NCI-H82 (cell line): ENCODE measurements around the gene CHAC1.
"Not testable (repeated sequence)": the region's sequence is repeated elsewhere in the genome, so short reads cannot be mapped to it uniquely, and the experiment has no call there.

Source experiments
- DNase-seq: peaks from one replicate; lab custom pipeline; 2025; lab: John Stamatoyannopoulos, UW

The CHAC1 gene

GRCh38 chr15:40937762-40938535, 15.3 kb upstream of the CHAC1 start:
- DNase-seq, result peak; percentile 16

DNA sequence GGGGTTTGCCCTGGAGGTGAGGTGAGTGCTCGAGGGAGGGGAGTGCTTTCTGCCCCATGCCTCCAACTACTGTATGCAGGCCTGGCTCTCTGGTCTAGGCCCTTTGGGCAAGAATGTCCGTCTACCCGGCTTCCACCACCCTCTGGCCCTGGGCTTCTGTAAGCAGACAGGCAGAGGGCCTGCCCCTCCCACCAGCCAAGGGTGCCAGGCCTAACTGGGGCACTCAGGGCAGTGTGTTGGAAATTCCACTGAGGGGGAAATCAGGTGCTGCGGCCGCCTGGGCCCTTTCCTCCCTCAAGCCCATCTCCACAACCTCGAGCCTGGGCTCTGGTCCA, 14.8 kb upstream of the CHAC1 start:
- DNase-seq, result no peak

DNA sequence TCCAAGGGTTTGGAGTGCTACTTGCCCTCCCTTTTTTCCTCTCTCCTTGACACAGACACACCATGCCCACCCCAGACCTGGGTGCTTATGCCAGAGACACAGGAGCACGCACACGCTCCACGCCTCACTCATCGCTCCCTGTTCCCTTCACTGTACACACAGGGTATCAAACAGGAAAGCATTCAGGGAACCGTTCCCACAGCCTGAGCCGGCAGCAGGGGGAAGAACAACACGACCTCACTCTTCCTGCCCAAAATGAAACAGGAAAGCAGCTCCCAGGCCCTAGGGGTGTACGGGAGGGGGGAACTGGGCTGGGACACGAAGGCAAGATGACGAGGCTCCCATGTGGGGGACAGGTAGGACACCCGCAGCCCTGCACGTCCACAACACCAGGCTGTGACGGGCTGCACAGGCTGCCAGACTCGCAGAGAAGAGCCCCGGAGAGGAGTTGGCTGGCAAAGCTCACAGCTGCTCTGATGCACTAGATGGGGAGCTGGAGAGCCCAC, 12.9 kb upstream of the CHAC1 start:
- DNase-seq, result no peak

DNA sequence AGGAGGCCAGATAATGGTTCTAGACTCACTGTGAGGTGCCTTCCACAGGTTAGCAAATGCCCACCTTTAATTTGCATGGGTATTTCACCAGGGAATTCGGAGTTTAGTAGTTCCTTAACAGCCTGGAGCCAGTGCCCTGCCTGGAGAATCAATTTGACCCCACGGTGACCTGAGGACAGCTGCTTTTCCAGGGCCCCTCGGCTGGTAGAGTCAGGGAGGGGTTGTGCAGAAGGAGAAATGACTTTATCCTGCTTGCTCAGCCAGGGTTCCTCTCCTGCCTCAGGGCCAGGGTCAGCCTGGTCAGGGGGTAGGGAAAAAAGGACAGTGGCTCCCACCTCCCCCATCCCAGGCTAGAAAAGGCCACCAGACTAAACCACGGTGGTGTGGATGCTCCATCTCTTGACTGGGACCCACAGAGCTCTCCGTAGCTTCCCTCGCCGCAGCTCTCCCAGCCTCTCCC, 12.2 kb upstream of the CHAC1 start:
- DNase-seq, result peak; percentile 59

GRCh38 chr15:40941528-40942336, 11.5 kb upstream of the CHAC1 start:
- DNase-seq, result peak; percentile 84

- DNase-seq, result peak; percentile 59
Observed at GRCh38 chr15:40942337-40942854, 10.9 kb upstream of the CHAC1 start.

- DNase-seq, result no peak
Observed at GRCh38 chr15:40942878-40943277, 10.4 kb upstream of the CHAC1 start.

GRCh38 chr15:40943764-40944365, 9.4 kb upstream of the CHAC1 start:
- DNase-seq, result no peak

DNA sequence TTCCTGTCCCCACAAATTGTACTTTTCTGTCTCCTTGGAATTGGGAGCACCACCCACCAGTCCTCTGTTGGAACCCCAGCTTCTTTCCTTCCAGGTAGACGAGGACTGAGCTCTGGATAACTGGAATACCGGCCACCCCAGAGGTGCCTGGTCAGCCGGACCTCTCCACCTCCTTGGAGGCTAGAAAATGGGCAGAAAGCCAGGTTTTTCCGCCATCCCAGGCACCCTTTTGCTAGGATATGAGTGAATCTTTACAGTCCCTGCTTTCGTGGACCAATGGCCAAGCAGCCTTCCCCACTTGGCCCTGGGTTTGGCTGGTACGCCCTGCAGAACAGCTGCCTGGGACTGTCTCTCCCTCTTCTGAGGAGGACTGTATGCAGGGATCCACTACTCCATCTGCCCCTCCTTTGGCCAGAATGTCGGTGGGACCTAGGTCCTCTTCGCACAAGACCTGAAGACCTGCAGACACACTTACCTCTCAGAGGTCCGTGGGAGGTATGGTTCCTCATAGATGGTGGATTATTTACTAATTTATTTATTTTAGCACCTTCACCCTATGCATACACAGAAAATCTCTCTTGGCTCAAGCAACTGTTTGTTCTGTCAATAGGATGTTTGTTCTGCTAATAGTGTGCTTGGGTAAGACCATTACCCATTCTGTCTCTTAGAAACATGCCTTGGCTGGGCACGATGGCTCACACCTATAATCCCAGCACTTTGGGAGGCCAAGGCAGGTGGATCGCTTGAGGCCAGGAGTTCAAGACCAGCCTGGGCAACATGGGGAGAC, 8.6 kb upstream of the CHAC1 start:
- DNase-seq, result no peak

- DNase-seq, result no peak
Observed at GRCh38 chr15:40948706-40949473, 4.4 kb upstream of the CHAC1 start.

- no peak for DNase-seq
Observed at GRCh38 chr15:40949756-40950207, 3.5 kb upstream of the CHAC1 start.

GRCh38 chr15:40951764-40952163, 1.5 kb upstream of the CHAC1 start:
- DNase-seq, result no peak

- DNase-seq, result no peak
Observed at GRCh38 chr15:40952301-40952900, 870 bp upstream of the CHAC1 start.

DNA sequence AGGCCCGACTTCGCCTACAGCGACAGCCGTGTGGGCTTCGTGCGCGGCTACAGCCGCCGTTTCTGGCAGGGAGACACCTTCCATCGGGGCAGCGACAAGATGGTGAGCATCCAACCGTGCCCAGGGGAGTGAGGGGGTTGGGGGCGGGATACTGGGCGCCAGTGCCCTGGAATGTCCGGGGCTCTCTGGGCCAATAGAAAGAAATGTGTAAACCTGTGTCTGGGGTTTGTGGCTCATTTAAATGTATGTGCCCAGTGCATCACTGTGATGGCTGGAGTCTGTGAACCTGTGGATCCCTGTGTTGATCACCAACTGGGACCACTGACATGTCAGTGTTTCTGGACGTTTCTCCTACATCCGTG, 423 bp downstream of the CHAC1 start:
- no peak for DNase-seq

GRCh38 chr15:40954158-40954848, 1.0 kb downstream of the CHAC1 start:
- DNase-seq, result not testable (repeated sequence)

GRCh38 chr15:40955141-40955903, 2.1 kb downstream of the CHAC1 start:
- DNase-seq, result peak; percentile 26

DNA sequence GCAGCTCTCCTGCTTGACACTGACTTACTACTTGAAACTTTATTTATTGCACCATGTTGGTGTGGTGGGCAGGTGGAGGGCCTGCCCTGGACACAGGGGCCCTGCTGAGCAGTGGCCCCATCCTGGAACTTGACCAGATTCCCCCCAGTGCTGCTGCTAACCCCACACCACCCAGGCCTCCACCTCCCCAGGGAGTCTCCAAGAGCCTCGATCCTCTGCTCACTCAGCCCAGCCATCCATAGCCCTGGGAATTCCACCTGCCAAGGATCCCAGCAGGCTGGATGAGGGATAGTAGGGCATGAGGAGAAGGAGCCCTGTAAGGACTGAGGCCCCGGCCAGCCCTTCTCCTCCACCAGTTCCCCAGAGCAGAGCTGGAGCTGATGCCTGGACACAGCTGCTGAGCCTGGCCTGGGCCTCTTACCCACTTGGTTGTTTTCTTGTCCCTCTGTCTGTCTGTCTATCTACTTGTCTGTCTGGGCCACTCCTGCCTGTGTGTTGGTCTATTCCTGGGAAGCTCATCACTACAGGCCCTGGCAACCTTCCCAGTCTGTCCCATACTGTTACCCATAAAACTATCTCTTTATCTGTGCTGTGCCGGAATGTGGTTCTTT, 2.8 kb downstream of the CHAC1 start:
- no peak for DNase-seq

- DNase-seq, result no peak
Observed at GRCh38 chr15:40956541-40956982, 3.3 kb downstream of the CHAC1 start.
